ENCODE data around the gene CTAGE8.
"Not testable (repeated sequence)": the region's sequence is repeated elsewhere in the genome, so short reads cannot be mapped to it uniquely, and the experiment has no call there.

DNA sequence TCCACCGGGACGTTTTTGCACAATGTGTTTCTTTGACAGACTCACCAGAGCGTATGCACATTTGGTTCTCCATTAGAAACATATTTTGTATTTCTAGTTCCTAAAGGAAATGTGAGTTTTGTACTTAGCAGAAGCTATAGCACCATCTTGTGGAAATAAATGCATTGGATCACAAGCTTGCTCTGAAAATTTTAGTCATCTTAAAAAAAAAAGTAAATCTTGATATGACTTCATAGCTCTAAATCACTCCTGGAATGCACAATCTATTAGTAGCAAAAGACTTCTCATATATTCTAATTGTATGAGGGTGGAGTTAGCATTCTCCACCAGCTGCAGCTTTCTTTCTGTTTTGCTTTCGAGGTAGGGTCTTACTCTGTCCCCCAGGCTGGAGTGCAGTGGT, 49.9 kb downstream of the CTAGE8 start:
- not testable (repeated sequence) for TF ChIP-seq EZH2 (IDR thresholded peaks at IDR 0.05; ENCODE audit: insufficient read depth, poor library complexity, severe bottlenecking); EZH2phosphoT487 (IDR thresholded peaks at IDR 0.05; ENCODE audit: insufficient read depth, low read depth)
